ENCODE results near the gene SSU72. TPM values are rescaled to one million over a fixed set of nuclear protein-coding genes. Genes with fewer than 3 reads are reported as not detected.

The SSU72 gene
- total RNA-seq, 1 donor from 2014 or later, result 137 TPM

GRCh38 chr1:1605034-1605591 is 30.4 kb upstream of the SSU72 start:
- H3K4me3 Mint-ChIP-seq, result no peak overlapping the region
- H3K4me1 Mint-ChIP-seq (ENCODE audit: low read depth), result peaks cover 13% of the 10 kb centered on the region
- no peaks in the 10 kb centered on the region for H3K36me3 Mint-ChIP-seq (ENCODE audit: low read depth)
- peak overlapping the region; percentile 80 for H3K27ac Mint-ChIP-seq
- intact Hi-C loops (cut with micrococcal nuclease), result no loop called here
- H3K9me3 Mint-ChIP-seq, result no peaks in the 10 kb centered on the region
- H3K27me3 Mint-ChIP-seq (ENCODE audit: insufficient read depth), result no peaks in the 10 kb centered on the region
- no peak for DNase-seq (ENCODE audit: low spot score)

- Mint-ChIP-seq H3K4me3 (no peak overlapping the region), H3K36me3 (ENCODE audit: low read depth) (no peaks in the 10 kb centered on the region), H3K4me1 (ENCODE audit: low read depth) (peaks cover 13% of the 10 kb centered on the region), H3K9me3 (no peaks in the 10 kb centered on the region), H3K27me3 (ENCODE audit: insufficient read depth) (no peaks in the 10 kb centered on the region), H3K27ac (peak overlapping the region; percentile 80)
- intact Hi-C loops (cut with micrococcal nuclease), result no loop called here
- no peak for DNase-seq (ENCODE audit: low spot score)
Measured at GRCh38 chr1:1604374-1605033, 29.8 kb upstream of the SSU72 start.

- Mint-ChIP-seq H3K27me3 (ENCODE audit: insufficient read depth) (no peaks in the 10 kb centered on the region), H3K27ac (no peak overlapping the region), H3K4me1 (ENCODE audit: low read depth) (peaks cover 13% of the 10 kb centered on the region), H3K36me3 (ENCODE audit: low read depth) (no peaks in the 10 kb centered on the region), H3K9me3 (no peaks in the 10 kb centered on the region), H3K4me3 (no peak overlapping the region)
- intact Hi-C loops (cut with micrococcal nuclease), result no loop called here
- no peak for DNase-seq (ENCODE audit: low spot score)
Measured at GRCh38 chr1:1603671-1604373, 29.2 kb upstream of the SSU72 start.

GRCh38 chr1:1602968-1603506 is 28.4 kb upstream of the SSU72 start:
- H3K4me3 Mint-ChIP-seq, result no peak overlapping the region
- intact Hi-C loops (cut with micrococcal nuclease), result no loop called here
- no peak for DNase-seq (ENCODE audit: low spot score)
- no peaks in the 10 kb centered on the region for H3K27me3 Mint-ChIP-seq (ENCODE audit: insufficient read depth)
- no peaks in the 10 kb centered on the region for H3K36me3 Mint-ChIP-seq (ENCODE audit: low read depth)
- H3K4me1 Mint-ChIP-seq (ENCODE audit: low read depth), result peaks cover 13% of the 10 kb centered on the region
- H3K27ac Mint-ChIP-seq, result no peak overlapping the region
- H3K9me3 Mint-ChIP-seq, result no peaks in the 10 kb centered on the region

- Mint-ChIP-seq H3K27ac (no peak overlapping the region), H3K36me3 (ENCODE audit: low read depth) (no peaks in the 10 kb centered on the region), H3K4me3 (no peak overlapping the region), H3K4me1 (ENCODE audit: low read depth) (peaks cover 9% of the 10 kb centered on the region), H3K9me3 (no peaks in the 10 kb centered on the region), H3K27me3 (ENCODE audit: insufficient read depth) (peaks cover 3% of the 10 kb centered on the region)
- intact Hi-C loops (cut with micrococcal nuclease), result no loop called here
- DNase-seq (ENCODE audit: low spot score), result no peak
Measured at GRCh38 chr1:1602304-1602967, 27.8 kb upstream of the SSU72 start.

- DNase-seq (ENCODE audit: low spot score), result no peak
- peaks cover 2% of the 10 kb centered on the region for H3K4me1 Mint-ChIP-seq (ENCODE audit: low read depth)
- no peaks in the 10 kb centered on the region for H3K9me3 Mint-ChIP-seq
- no peak overlapping the region for H3K4me3 Mint-ChIP-seq
- peaks cover 3% of the 10 kb centered on the region for H3K27me3 Mint-ChIP-seq (ENCODE audit: insufficient read depth)
- no peaks in the 10 kb centered on the region for H3K36me3 Mint-ChIP-seq (ENCODE audit: low read depth)
- H3K27ac Mint-ChIP-seq, result no peak overlapping the region
- intact Hi-C loops (cut with micrococcal nuclease), result no loop called here
Measured at GRCh38 chr1:1601564-1602303, 27.1 kb upstream of the SSU72 start.

GRCh38 chr1:1600861-1601563 is 26.3 kb upstream of the SSU72 start:
- H3K27me3 Mint-ChIP-seq (ENCODE audit: insufficient read depth), result peaks cover 3% of the 10 kb centered on the region
- intact Hi-C loops (cut with micrococcal nuclease), result no loop called here

GRCh38 chr1:1599935-1600860 is 25.5 kb upstream of the SSU72 start, which contains the start of gene FNDC10:
Gene FNDC10, minus strand, starts transcription at chr1:1600135. Its CDS starts 120 bp downstream, at chr1:1600015.
- Mint-ChIP-seq H3K27me3 (ENCODE audit: insufficient read depth) (peaks cover 3% of the 10 kb centered on the region), H3K36me3 (ENCODE audit: low read depth) (no peaks in the 10 kb centered on the region)

More at GRCh38 chr1:1600861-1601563, 26.3 kb upstream of the SSU72 start:
- H3K36me3 Mint-ChIP-seq (ENCODE audit: low read depth), result no peaks in the 10 kb centered on the region
- H3K4me1 Mint-ChIP-seq (ENCODE audit: low read depth), result no peaks in the 10 kb centered on the region
- DNase-seq (ENCODE audit: low spot score), result no peak
- peak overlapping the region; percentile 69 for H3K4me3 Mint-ChIP-seq
- peak overlapping the region; percentile 44 for H3K27ac Mint-ChIP-seq
- H3K9me3 Mint-ChIP-seq, result no peaks in the 10 kb centered on the region

GRCh38 chr1:1599030-1599934 is 24.6 kb upstream of the SSU72 start:
- Mint-ChIP-seq H3K27ac (peak overlapping the region; percentile 62), H3K9me3 (no peaks in the 10 kb centered on the region), H3K4me1 (ENCODE audit: low read depth) (no peaks in the 10 kb centered on the region), H3K27me3 (ENCODE audit: insufficient read depth) (peaks cover 3% of the 10 kb centered on the region), H3K4me3 (peak overlapping the region; percentile 82), H3K36me3 (ENCODE audit: low read depth) (no peaks in the 10 kb centered on the region)
- DNase-seq (ENCODE audit: low spot score), result peak; percentile 37
- intact Hi-C loops (cut with micrococcal nuclease), result no loop called here

More at GRCh38 chr1:1599935-1600860, 25.5 kb upstream of the SSU72 start, which contains the start of gene FNDC10:
- no peaks in the 10 kb centered on the region for H3K4me1 Mint-ChIP-seq (ENCODE audit: low read depth)
- DNase-seq (ENCODE audit: low spot score), result no peak
- intact Hi-C loops (cut with micrococcal nuclease), result no loop called here
- H3K9me3 Mint-ChIP-seq, result no peaks in the 10 kb centered on the region
- H3K27ac Mint-ChIP-seq, result peak within 1 kb of the TSS; percentile 62
- peak within 1 kb of the TSS; percentile 82 for H3K4me3 Mint-ChIP-seq

GRCh38 chr1:1598720-1599029 is 24.0 kb upstream of the SSU72 start:
- no peak for DNase-seq (ENCODE audit: low spot score)
- H3K36me3 Mint-ChIP-seq (ENCODE audit: low read depth), result no peaks in the 10 kb centered on the region
- no peaks in the 10 kb centered on the region for H3K9me3 Mint-ChIP-seq
- peak overlapping the region; percentile 40 for H3K27ac Mint-ChIP-seq
- no peaks in the 10 kb centered on the region for H3K4me1 Mint-ChIP-seq (ENCODE audit: low read depth)
- peaks cover 3% of the 10 kb centered on the region for H3K27me3 Mint-ChIP-seq (ENCODE audit: insufficient read depth)
- peak overlapping the region; percentile 82 for H3K4me3 Mint-ChIP-seq
- intact Hi-C loops (cut with micrococcal nuclease), result no loop called here
